IMR-90 (cell line): ENCODE measurements around the gene TMEM26. TPM values are rescaled to one million over a fixed set of nuclear protein-coding genes. Genes with fewer than 3 reads are reported as not detected.

Experiments
- ATAC-seq: fragments of 200-7000 bp; cut with Tn5 transposase; 2 replicates; pipeline ENCODE4 v1.9.1; 2020; ENCODE audit warnings: low read depth, mild to moderate bottlenecking, moderate library complexity
- BruUV-seq: library from RNA; stranded (reverse); fragments of 400-500 nt; replicated peaks from 2 replicates; lab custom pipeline; 2021; lab: Mats Ljungman, UMichigan
- CTCF ChIA-PET: fragments of 300-600 bp; formaldehyde crosslinking; extraction: SDS; loops from one replicate; lab custom pipeline; 2021; ENCODE audit warnings: antibody characterized with exemption; lab: Yijun Ruan, JAX
- POLR2A ChIA-PET: fragments of 300-600 bp; sonication (Branson Sonifier 250); formaldehyde crosslinking; loops from one replicate; lab custom pipeline; 2022; ENCODE audit warnings: antibody characterized with exemption; ENCODE audit not compliant: unreplicated experiment; lab: Charles Lee
- DNase-seq: peaks from one replicate; pipeline ENCODE4 v3.0.0; 2013
- H2AFZ ChIP-seq: replicated peaks from 2 replicates; pipeline ENCODE3; 2013; ENCODE audit warnings: low read length, mild to moderate bottlenecking; ENCODE audit not compliant: poor library complexity
- H2AK5ac ChIP-seq: 2 replicates; pipeline ENCODE4 v1.6.1; 2013; ENCODE audit warnings: low read depth, low read length, inconsistent platforms
- H2AK9ac ChIP-seq: replicated peaks from 2 replicates; pipeline ENCODE3; 2013; ENCODE audit warnings: mild to moderate bottlenecking, low read depth, low read length, moderate library complexity; ENCODE audit not compliant: poor library complexity
- H2BK120ac ChIP-seq: 2 replicates; pipeline ENCODE4 v1.6.1; 2013; ENCODE audit warnings: low read depth, low read length, inconsistent platforms
- H2BK15ac ChIP-seq: 3 replicates; pipeline ENCODE4 v1.6.1; 2013; ENCODE audit warnings: low read depth, low read length, inconsistent platforms
- H2BK20ac ChIP-seq: 2 replicates; pipeline ENCODE4 v1.6.1; 2013; ENCODE audit warnings: low read depth, mild to moderate bottlenecking, inconsistent platforms, low read length, moderate library complexity
- H2BK5ac ChIP-seq: 2 replicates; pipeline ENCODE4 v1.6.1; 2013; ENCODE audit warnings: mild to moderate bottlenecking, low read depth, low read length, inconsistent platforms; ENCODE audit not compliant: poor library complexity, severe bottlenecking
- H3K14ac ChIP-seq: replicated peaks from 2 replicates; pipeline ENCODE4 v1.6.1; 2013; ENCODE audit warnings: low read depth, low read length, inconsistent platforms
- H3K18ac ChIP-seq: 2 replicates; pipeline ENCODE4 v1.6.1; 2013; ENCODE audit warnings: low read depth, low read length, control low read depth
- H3K23ac ChIP-seq: 2 replicates; pipeline ENCODE4 v1.6.1; 2013; ENCODE audit warnings: low read depth, low read length, inconsistent platforms
- H3K27ac ChIP-seq: 2 replicates; pipeline ENCODE4 v1.5.1; 2013; ENCODE audit warnings: mild to moderate bottlenecking, control low read depth, low read length; ENCODE audit not compliant: insufficient read depth
- H3K27me3 ChIP-seq: 2 replicates; pipeline ENCODE4 v1.6.1; 2013; ENCODE audit warnings: low read length; ENCODE audit not compliant: control insufficient read depth, insufficient read depth
- H3K36me3 ChIP-seq: 2 replicates; pipeline ENCODE4 v1.6.1; 2013; ENCODE audit warnings: low read length, mixed read lengths; ENCODE audit not compliant: control insufficient read depth, insufficient read depth
- H3K4ac ChIP-seq: 2 replicates; pipeline ENCODE4 v1.6.1; 2013; ENCODE audit warnings: low read depth, low read length, inconsistent platforms
- H3K4me1 ChIP-seq: 2 replicates; pipeline ENCODE4 v1.6.1; 2013; ENCODE audit warnings: low read length, mixed read lengths; ENCODE audit not compliant: control insufficient read depth, insufficient read depth
- H3K4me2 ChIP-seq: 2 replicates; pipeline ENCODE4 v1.6.1; 2013; ENCODE audit warnings: low read depth, mild to moderate bottlenecking, control low read depth, low read length, moderate library complexity
- H3K4me3 ChIP-seq: 2 replicates; pipeline ENCODE4 v1.5.1; 2013; ENCODE audit warnings: low read depth, mild to moderate bottlenecking, control low read depth, low read length, moderate library complexity; ENCODE audit not compliant: insufficient read depth
- H3K56ac ChIP-seq: 2 replicates; pipeline ENCODE4 v1.6.1; 2013; ENCODE audit warnings: low read length, inconsistent platforms; ENCODE audit not compliant: insufficient read depth; ENCODE audit errors: extremely low read depth
- H3K79me1 ChIP-seq, 2 experiments: 2 replicates each; pipeline ENCODE4 v1.6.1; 2013; ENCODE audit warnings: low read length in 2 of 2, inconsistent platforms in 1 of 2, low read depth in 1 of 2
- H3K9ac ChIP-seq: 2 replicates; pipeline ENCODE4 v1.6.1; 2013; ENCODE audit warnings: low read depth, low read length, control low read depth
- H3K9me1 ChIP-seq: 2 replicates; pipeline ENCODE4 v1.6.1; 2013; ENCODE audit warnings: low read length, inconsistent platforms; ENCODE audit not compliant: insufficient read depth
- H3K9me3 ChIP-seq: 2 replicates; pipeline ENCODE4 v1.6.1; 2013; ENCODE audit warnings: low read length; ENCODE audit not compliant: control insufficient read depth, insufficient read depth
- H4K20me1 ChIP-seq: 2 replicates; pipeline ENCODE4 v1.6.1; 2013; ENCODE audit warnings: low read length, inconsistent platforms; ENCODE audit not compliant: insufficient read depth
- H4K5ac ChIP-seq: 2 replicates; pipeline ENCODE4 v1.6.1; 2013; ENCODE audit warnings: mild to moderate bottlenecking, low read depth, low read length, control low read depth
- H4K8ac ChIP-seq, 2 experiments: 2 replicates each; pipeline ENCODE4 v1.6.1; 2013; ENCODE audit warnings: low read depth in 2 of 2, low read length in 2 of 2, control low read depth in 1 of 2, inconsistent platforms in 1 of 2
- H4K91ac ChIP-seq: 2 replicates; pipeline ENCODE4 v1.6.1; 2013; ENCODE audit warnings: low read depth, low read length, inconsistent platforms; ENCODE audit not compliant: insufficient read depth
- CEBPB ChIP-seq: IDR thresholded peaks from 2 replicates; pipeline ENCODE4 v1.6.1; 2012; ENCODE audit warnings: low read depth, low read length, improper control_type of control experiment
- SMC3 ChIP-seq: fragments of 150-350 bp; IDR thresholded peaks from 2 replicates; pipeline ENCODE4 v1.6.1; 2016; ENCODE audit warnings: low read depth, mild to moderate bottlenecking, antibody characterized with exemption, low read length, moderate library complexity
- WGBS, 2 experiments: methylation state at CpG; one replicate each; pipeline versions ENCODE4 v1.1.5 to v1.1.7; 2013; ENCODE audit warnings: missing lambda C conversion rate in 2 of 2; ENCODE audit not compliant: insufficient read length in 1 of 2; ENCODE audit errors: extremely low coverage in 2 of 2; 5-methylcytosine and 5-hydroxymethylcytosine counted together
- dilution Hi-C: fragments of 300-500 bp; cut with HindIII; formaldehyde crosslinking; loops from one replicate; pipeline ENCODE4 v1.14.3; 2018; ENCODE audit warnings: low sequenced_read_pairs; ENCODE audit not compliant: unreplicated experiment
- in situ Hi-C: fragments of 300-500 bp; cut with MboI; formaldehyde crosslinking; loops from 3 replicates; pipeline ENCODE4 v1.14.3; 2019; ENCODE audit warnings: low sequenced_read_pairs, inconsistent platforms, mixed read lengths
- intact Hi-C: fragments of 100-400 bp; cut with micrococcal nuclease; formaldehyde crosslinking; loops from 2 replicates; pipeline ENCODE4 v1.10.0; 2022
- polyA plus RNA-seq, 3 experiments: library from polyadenylated mRNA; depleted of rRNA; stranded (reverse); fragments of >200 nt; gene quantifications; 2 replicates each; pipeline ENCODE4 v1.2.3, GENCODE V29; 2012; ENCODE audit warnings: low replicate concordance in 1 of 3
- total RNA-seq: library from RNA; depleted of rRNA; stranded (reverse); fragments of >200 nt; gene quantifications from 2 replicates; pipeline ENCODE4 v1.2.3, GENCODE V29; 2012

The TMEM26 gene
- total and polyA plus RNA-seq, 2 of the 4 experiments (the other 2 are of a cell fraction): 0.22 to 0.36 TPM

DNA sequence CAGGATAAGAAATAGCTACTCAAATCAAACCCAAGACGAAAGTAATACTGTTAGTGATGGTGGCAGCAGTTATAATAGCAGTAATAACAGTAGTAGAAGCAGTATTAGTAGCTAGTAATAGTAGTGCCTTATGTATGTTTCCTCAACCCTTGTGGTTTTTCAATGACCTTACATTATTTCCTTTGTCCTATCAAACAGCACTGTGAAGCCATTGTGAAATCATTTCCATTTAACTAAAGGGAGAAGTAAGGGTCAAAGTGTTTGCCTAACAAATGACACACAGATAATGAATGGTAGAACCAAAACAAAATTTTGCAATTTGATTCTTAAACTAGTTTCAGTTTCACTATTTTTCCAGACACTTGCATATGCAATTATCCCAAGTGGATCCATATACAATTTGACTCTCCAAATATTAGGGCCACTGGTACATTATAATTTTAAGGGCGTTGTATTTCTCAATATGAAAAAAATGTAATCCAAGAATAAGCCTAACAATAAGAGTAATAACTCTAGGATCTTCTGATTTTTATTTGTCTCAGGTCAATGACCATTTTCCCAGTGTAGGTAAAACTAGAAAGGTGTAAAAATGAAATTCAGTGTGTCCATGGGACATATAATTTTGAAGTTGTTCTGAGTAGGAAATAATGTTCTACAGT lies 33.7 kb upstream of the TMEM26 start:
- no peak overlapping the region for H3K4ac ChIP-seq
- ChIA-PET POLR2A (no interaction called here), CTCF (no interaction called here)
- ATAC-seq (peak; percentile 66), DNase-seq (peak; percentile 52)
- H3K23ac ChIP-seq: no peak overlapping the region
- no peak overlapping the region for H3K4me3 ChIP-seq
- no peak overlapping the region for H3K56ac ChIP-seq
- H4K8ac ChIP-seq: no peak overlapping the region
- no peak overlapping the region for H2AK9ac ChIP-seq
- H3K4me1 ChIP-seq: no peaks in the 10 kb centered on the region
- H2AFZ ChIP-seq: no peak overlapping the region
- in situ Hi-C loops (no loop called here), intact Hi-C loops (loop anchor here (10.0 kb wide), 1 partner anchor 672 kb away; no protein-coding TSS in a partner anchor), dilution Hi-C loops (no loop called here)
- no peak overlapping the region for H4K91ac ChIP-seq
- no peaks in the 10 kb centered on the region for H3K27me3 ChIP-seq
- H3K27ac ChIP-seq: no peak overlapping the region
- no peaks in the 10 kb centered on the region for H3K79me1 ChIP-seq
- no peak overlapping the region for H2BK120ac ChIP-seq
- no TSS peak for BruUV-seq
- no CpG with 5 or more reads among the region's 2 CpGs for WGBS, 2 experiments
- H3K9me1 ChIP-seq: no peaks in the 10 kb centered on the region
- no peak overlapping the region for H2BK15ac ChIP-seq
- no peaks in the 10 kb centered on the region for H3K9me3 ChIP-seq
- H3K9ac ChIP-seq: no peak overlapping the region
- H2BK20ac ChIP-seq: no peak overlapping the region
- H2AK5ac ChIP-seq: no peak overlapping the region
- H2BK5ac ChIP-seq: no peak overlapping the region
- no peaks in the 10 kb centered on the region for H4K20me1 ChIP-seq
- peak overlapping the region; percentile 31; the same call in 1 of the 2 replicates for H3K4me2 ChIP-seq
- no peak overlapping the region; the same call in 1 of the 2 replicates for H4K5ac ChIP-seq
- H3K18ac ChIP-seq: no peak overlapping the region
- TF ChIP-seq CEBPB (peak; percentile 84), SMC3 (no peak)
- H3K36me3 ChIP-seq: no peaks in the 10 kb centered on the region
- H3K14ac ChIP-seq: no peak overlapping the region
